HCT116 (cell line): ENCODE measurements around the gene GPR107. TPM values are rescaled to one million over a fixed set of nuclear protein-coding genes. Genes with fewer than 3 reads are reported as not detected.

Experiments used
- ATAC-seq: fragments of 200-7000 bp; cut with Tn5 transposase; 2 replicates; pipeline ENCODE4 v1.9.1; 2020; ENCODE audit warnings: mild to moderate bottlenecking, moderate library complexity
- BruUV-seq: library from RNA; stranded (reverse); fragments of 400-500 nt; replicated peaks from 2 replicates; lab custom pipeline; 2021; lab: Mats Ljungman, UMichigan
- CTCF ChIA-PET: fragments of 300-600 bp; sonication (Branson Sonifier 250); formaldehyde crosslinking; loops from one replicate; lab custom pipeline; 2021; ENCODE audit warnings: antibody characterized with exemption; lab: Charles Lee
- POLR2A ChIA-PET: fragments of 300-600, 350-600 bp; sonication (Branson Sonifier 250); formaldehyde crosslinking; loops from one replicate; lab custom pipeline; 2021; ENCODE audit warnings: antibody characterized with exemption; lab: Charles Lee
- RAD21 ChIA-PET, 2 experiments: fragments of 300-600 bp; sonication (Branson Sonifier 250); formaldehyde crosslinking; loops; one replicate each; lab custom pipeline; 2023; ENCODE audit warnings: low total read pairs in 2 of 2; ENCODE audit not compliant: uncharacterized antibody in 2 of 2, unreplicated experiment in 2 of 2, low non-redundant PET in 1 of 2; lab: Charles Lee
- DNase-seq: peaks from one replicate; pipeline ENCODE4 v3.0.0-alpha.2; 2010; ENCODE audit warnings: low read depth, low spot score
- H2AFZ ChIP-seq: fragments of 200-600 bp; shearing (Covaris generic), sonication (generic); 2 replicates; pipeline ENCODE4 v1.6.1; 2017; ENCODE audit warnings: low read depth, mixed run types, mixed read lengths, antibody characterized with exemption, low read length; ENCODE audit not compliant: poor library complexity, severe bottlenecking
- H3K27ac ChIP-seq: 2 replicates; pipeline ENCODE4 v1.5.1; 2012; ENCODE audit warnings: low read depth, low read length
- H3K27me3 ChIP-seq: fragments of 200-600 bp; sonication (generic); 2 replicates; pipeline ENCODE4 v1.6.1; 2016; ENCODE audit warnings: mixed run types, low read length, mixed read lengths; ENCODE audit not compliant: insufficient read depth
- H3K36me3 ChIP-seq, 2 experiments: fragments of 200-500 bp in 1 of 2; fragments of 200-600 bp in 1 of 2; sonication (Bioruptor generic) in 1 of 2; sonication (generic) in 1 of 2; 2 replicates each; pipeline versions ENCODE4 v1.5.1 to v1.6.1; 2014 to 2016; ENCODE audit warnings: low read length in 2 of 2, inconsistent platforms in 1 of 2, mixed read lengths in 1 of 2, mixed run types in 1 of 2; ENCODE audit not compliant: insufficient read depth in 2 of 2, control insufficient read depth in 1 of 2
- H3K4me1 ChIP-seq, 2 experiments: fragments of 200-600 bp in 1 of 2; sonication (generic) in 1 of 2; 2 replicates each; pipeline versions ENCODE4 v1.5.1 to v1.6.1; 2012 to 2017; ENCODE audit warnings: low read length in 2 of 2, inconsistent platforms in 1 of 2, mild to moderate bottlenecking in 1 of 2, mixed read lengths in 1 of 2, mixed run types in 1 of 2, moderate library complexity in 1 of 2; ENCODE audit not compliant: insufficient read depth in 2 of 2, control insufficient read depth in 1 of 2
- H3K4me2 ChIP-seq: fragments of 200-600 bp; sonication (generic); 2 replicates; pipeline ENCODE4 v1.6.1; 2017; ENCODE audit warnings: mixed run types, low read length, mixed read lengths
- H3K4me3 ChIP-seq, 2 experiments: fragments of 200-600 bp in 1 of 2; sonication (generic) in 1 of 2; replicated peaks in 1 of 2; 2 replicates each; pipeline ENCODE4 v1.5.1; 2011 to 2016; ENCODE audit warnings: low read length in 2 of 2, control low read depth in 1 of 2, low read depth in 1 of 2, mild to moderate bottlenecking in 1 of 2, mixed read lengths in 1 of 2, mixed run types in 1 of 2
- H3K79me2 ChIP-seq: fragments of 200-600 bp; sonication (generic); 2 replicates; pipeline ENCODE4 v1.6.1; 2017; ENCODE audit warnings: mild to moderate bottlenecking, mixed run types, low read length, moderate library complexity, mixed read lengths; ENCODE audit not compliant: insufficient read depth
- H3K9ac ChIP-seq: fragments of 200-600 bp; sonication (generic); 2 replicates; pipeline ENCODE4 v1.6.1; 2016; ENCODE audit warnings: low read length, mixed read lengths
- H3K9me2 ChIP-seq: fragments of 200-600 bp; sonication (generic), shearing (Covaris generic); 2 replicates; pipeline ENCODE4 v1.6.1; 2017; ENCODE audit warnings: mixed run types, mild to moderate bottlenecking, moderate library complexity; ENCODE audit not compliant: insufficient read depth
- H3K9me3 ChIP-seq, 2 experiments: fragments of 200-500 bp in 1 of 2; fragments of 200-600 bp in 1 of 2; sonication (Bioruptor generic) in 1 of 2; sonication (generic) in 1 of 2; 2 replicates each; pipeline ENCODE4 v1.6.1; 2014 to 2017; ENCODE audit warnings: low read length in 2 of 2, mixed read lengths in 2 of 2, inconsistent platforms in 1 of 2, low read depth in 1 of 2, mild to moderate bottlenecking in 1 of 2, mixed run types in 1 of 2, moderate library complexity in 1 of 2; ENCODE audit not compliant: control insufficient read depth in 1 of 2, insufficient read depth in 1 of 2
- H4K20me1 ChIP-seq: fragments of 200-600 bp; sonication (generic), shearing (Covaris generic); 2 replicates; pipeline ENCODE4 v1.6.1; 2017; ENCODE audit warnings: mixed run types, mild to moderate bottlenecking, moderate library complexity; ENCODE audit not compliant: insufficient read depth
- CBX3 ChIP-seq: IDR thresholded peaks from 2 replicates; pipeline ENCODE4 v1.6.1; 2012; ENCODE audit warnings: low read depth
- CEBPB ChIP-seq: IDR thresholded peaks from 2 replicates; pipeline ENCODE4 v1.6.1; 2012; ENCODE audit warnings: low read depth
- EGR1 ChIP-seq: IDR thresholded peaks from 2 replicates; pipeline ENCODE4 v1.6.1; 2012; ENCODE audit warnings: low read depth
- ELF1 ChIP-seq: IDR thresholded peaks from 2 replicates; pipeline ENCODE4 v1.6.1; 2012; ENCODE audit warnings: low read depth, borderline replicate concordance
- EZH2 ChIP-seq: fragments of 200-600 bp; sonication (generic); IDR thresholded peaks from 2 replicates; pipeline ENCODE4 v1.6.1; 2017; ENCODE audit warnings: antibody characterized with exemption, mixed run types
- EZH2phosphoT487 ChIP-seq: fragments of 200-600 bp; IDR thresholded peaks from 2 replicates; pipeline ENCODE4 v1.6.1; 2018; ENCODE audit warnings: antibody characterized with exemption, borderline replicate concordance
- FOSL1 ChIP-seq: IDR thresholded peaks from 2 replicates; pipeline ENCODE4 v1.6.1; 2012; ENCODE audit warnings: low read depth
- POLR2A ChIP-seq: IDR thresholded peaks from 2 replicates; pipeline ENCODE4 v1.7.0; 2011; ENCODE audit warnings: borderline replicate concordance; ENCODE audit not compliant: insufficient read depth, insufficient read length; ENCODE audit errors: extremely low read depth
- POLR2AphosphoS5 ChIP-seq: IDR thresholded peaks from 2 replicates; pipeline ENCODE4 v1.6.1; 2011; ENCODE audit warnings: mild to moderate bottlenecking, low read depth, low read length, moderate library complexity
- SIN3A ChIP-seq: IDR thresholded peaks from 2 replicates; pipeline ENCODE4 v1.6.1; 2012; ENCODE audit warnings: low read depth
- TCF7L2 ChIP-seq: IDR thresholded peaks from 2 replicates; pipeline ENCODE4 v1.7.0; 2011; ENCODE audit warnings: borderline replicate concordance, inconsistent platforms; ENCODE audit not compliant: insufficient read depth, insufficient read length; ENCODE audit errors: extremely low read depth
- ZFX ChIP-seq: fragments of 450-650 bp; IDR thresholded peaks from 2 replicates; pipeline ENCODE4 v1.6.1; 2017
- intact Hi-C: fragments of 100-400 bp; cut with micrococcal nuclease; formaldehyde crosslinking; loops from 2 replicates; pipeline ENCODE4 v1.10.0; 2022
- total RNA-seq: library from RNA; stranded (reverse); gene quantifications from one replicate; pipeline ENCODE4 v1.2.1, GENCODE V29; 2021; ENCODE audit not compliant: unreplicated experiment
- TF ChIP-seq, protein P1 (sequence below), 3 experiments: fragments of 200-600 bp in 1 of 3; sonication (generic) in 1 of 3; IDR thresholded peaks in 2 of 3; conservative IDR thresholded peaks in 1 of 3; 2 replicates each; pipeline ENCODE4 v1.5.1; 2012 to 2017; ENCODE audit warnings: low read depth in 2 of 3, low read length in 2 of 3, antibody characterized with exemption in 1 of 3, borderline replicate concordance in 1 of 3, control low read depth in 1 of 3, mild to moderate bottlenecking in 1 of 3, mixed read lengths in 1 of 3, mixed run types in 1 of 3, moderate library complexity in 1 of 3; ENCODE audit not compliant: insufficient read depth in 1 of 3
- TF ChIP-seq, protein P2 (sequence below): IDR thresholded peaks from 2 replicates; pipeline ENCODE4 v1.6.1; 2012; ENCODE audit warnings: low read depth
- TF ChIP-seq, protein P3 (sequence below): IDR thresholded peaks from 2 replicates; pipeline ENCODE4 v1.6.1; 2011; ENCODE audit warnings: mild to moderate bottlenecking, low read length, moderate library complexity; ENCODE audit not compliant: insufficient replicate concordance; ENCODE audit errors: extremely low read depth

GPR107 gene
- total RNA-seq, 1 experiment from 2014 or later: 32.5 TPM

DNA sequence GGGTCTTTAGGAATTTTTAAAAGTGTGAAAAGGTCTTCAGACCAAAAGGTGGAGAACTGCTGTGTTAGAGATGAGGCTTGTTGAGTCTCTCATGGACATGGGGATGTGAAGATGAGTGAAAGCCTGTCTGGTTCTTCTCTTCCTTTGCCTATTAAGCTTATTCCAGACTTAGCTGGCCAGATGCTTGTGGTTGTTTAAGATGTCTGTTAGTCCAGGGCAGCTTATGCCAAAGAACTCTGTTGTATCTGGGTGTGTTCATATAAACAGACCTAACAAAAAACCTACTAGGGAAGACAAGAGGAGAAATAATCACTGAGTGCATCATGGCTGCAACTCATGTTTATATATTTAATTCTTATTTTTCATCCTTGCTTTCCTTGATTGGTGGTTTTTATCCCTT, 61.0 kb downstream of the GPR107 start:
- Histone ChIP-seq H3K79me2 (no peaks in the 10 kb centered on the region), H3K4me2 (no peak overlapping the region), H3K27me3 (no peaks in the 10 kb centered on the region), H3K4me3 (no peak overlapping the region), H3K4me1 (peaks cover 6 to 23% of the 10 kb centered on the region in 2 experiments), H2AFZ (no peak overlapping the region), H3K36me3 (0 out of 4 replicates have a peak, but pooled peaks cover 0 to 2% of the 10 kb centered on the region in 2 experiments), H3K9me2 (no peaks in the 10 kb centered on the region), H3K9me3 (no peaks in the 10 kb centered on the region), H3K27ac (no peak overlapping the region), H3K9ac (no peak overlapping the region), H4K20me1 (no peaks in the 10 kb centered on the region)
- ChIA-PET CTCF (no interaction called here), POLR2A (no interaction called here), RAD21 (no interaction called here)
- ATAC-seq (no peak), DNase-seq (no peak)
- no TSS peak for BruUV-seq
- TF ChIP-seq SIN3A (no peak), ELF1 (no peak), FOSL1 (no peak), EZH2phosphoT487 (no peak), POLR2A (no peak), CEBPB (no peak), EGR1 (no peak), ZFX (no peak), POLR2AphosphoS5 (no peak), EZH2 (no peak), CBX3 (no peak), TCF7L2 (no peak)
- TF ChIP-seq, protein P1, sequence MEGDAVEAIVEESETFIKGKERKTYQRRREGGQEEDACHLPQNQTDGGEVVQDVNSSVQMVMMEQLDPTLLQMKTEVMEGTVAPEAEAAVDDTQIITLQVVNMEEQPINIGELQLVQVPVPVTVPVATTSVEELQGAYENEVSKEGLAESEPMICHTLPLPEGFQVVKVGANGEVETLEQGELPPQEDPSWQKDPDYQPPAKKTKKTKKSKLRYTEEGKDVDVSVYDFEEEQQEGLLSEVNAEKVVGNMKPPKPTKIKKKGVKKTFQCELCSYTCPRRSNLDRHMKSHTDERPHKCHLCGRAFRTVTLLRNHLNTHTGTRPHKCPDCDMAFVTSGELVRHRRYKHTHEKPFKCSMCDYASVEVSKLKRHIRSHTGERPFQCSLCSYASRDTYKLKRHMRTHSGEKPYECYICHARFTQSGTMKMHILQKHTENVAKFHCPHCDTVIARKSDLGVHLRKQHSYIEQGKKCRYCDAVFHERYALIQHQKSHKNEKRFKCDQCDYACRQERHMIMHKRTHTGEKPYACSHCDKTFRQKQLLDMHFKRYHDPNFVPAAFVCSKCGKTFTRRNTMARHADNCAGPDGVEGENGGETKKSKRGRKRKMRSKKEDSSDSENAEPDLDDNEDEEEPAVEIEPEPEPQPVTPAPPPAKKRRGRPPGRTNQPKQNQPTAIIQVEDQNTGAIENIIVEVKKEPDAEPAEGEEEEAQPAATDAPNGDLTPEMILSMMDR (IDR thresholded peaks at IDR 0.05 in 2 of 3, conservative IDR thresholded peaks at IDR 0.05 in 1 of 3; ENCODE audit: borderline replicate concordance in 1 of 3, insufficient read depth in 1 of 3, low read depth in 2 of 3, low read length in 2 of 3): no peak
- TF ChIP-seq, protein P2, sequence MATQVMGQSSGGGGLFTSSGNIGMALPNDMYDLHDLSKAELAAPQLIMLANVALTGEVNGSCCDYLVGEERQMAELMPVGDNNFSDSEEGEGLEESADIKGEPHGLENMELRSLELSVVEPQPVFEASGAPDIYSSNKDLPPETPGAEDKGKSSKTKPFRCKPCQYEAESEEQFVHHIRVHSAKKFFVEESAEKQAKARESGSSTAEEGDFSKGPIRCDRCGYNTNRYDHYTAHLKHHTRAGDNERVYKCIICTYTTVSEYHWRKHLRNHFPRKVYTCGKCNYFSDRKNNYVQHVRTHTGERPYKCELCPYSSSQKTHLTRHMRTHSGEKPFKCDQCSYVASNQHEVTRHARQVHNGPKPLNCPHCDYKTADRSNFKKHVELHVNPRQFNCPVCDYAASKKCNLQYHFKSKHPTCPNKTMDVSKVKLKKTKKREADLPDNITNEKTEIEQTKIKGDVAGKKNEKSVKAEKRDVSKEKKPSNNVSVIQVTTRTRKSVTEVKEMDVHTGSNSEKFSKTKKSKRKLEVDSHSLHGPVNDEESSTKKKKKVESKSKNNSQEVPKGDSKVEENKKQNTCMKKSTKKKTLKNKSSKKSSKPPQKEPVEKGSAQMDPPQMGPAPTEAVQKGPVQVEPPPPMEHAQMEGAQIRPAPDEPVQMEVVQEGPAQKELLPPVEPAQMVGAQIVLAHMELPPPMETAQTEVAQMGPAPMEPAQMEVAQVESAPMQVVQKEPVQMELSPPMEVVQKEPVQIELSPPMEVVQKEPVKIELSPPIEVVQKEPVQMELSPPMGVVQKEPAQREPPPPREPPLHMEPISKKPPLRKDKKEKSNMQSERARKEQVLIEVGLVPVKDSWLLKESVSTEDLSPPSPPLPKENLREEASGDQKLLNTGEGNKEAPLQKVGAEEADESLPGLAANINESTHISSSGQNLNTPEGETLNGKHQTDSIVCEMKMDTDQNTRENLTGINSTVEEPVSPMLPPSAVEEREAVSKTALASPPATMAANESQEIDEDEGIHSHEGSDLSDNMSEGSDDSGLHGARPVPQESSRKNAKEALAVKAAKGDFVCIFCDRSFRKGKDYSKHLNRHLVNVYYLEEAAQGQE: no peak
- TF ChIP-seq, protein P3, sequence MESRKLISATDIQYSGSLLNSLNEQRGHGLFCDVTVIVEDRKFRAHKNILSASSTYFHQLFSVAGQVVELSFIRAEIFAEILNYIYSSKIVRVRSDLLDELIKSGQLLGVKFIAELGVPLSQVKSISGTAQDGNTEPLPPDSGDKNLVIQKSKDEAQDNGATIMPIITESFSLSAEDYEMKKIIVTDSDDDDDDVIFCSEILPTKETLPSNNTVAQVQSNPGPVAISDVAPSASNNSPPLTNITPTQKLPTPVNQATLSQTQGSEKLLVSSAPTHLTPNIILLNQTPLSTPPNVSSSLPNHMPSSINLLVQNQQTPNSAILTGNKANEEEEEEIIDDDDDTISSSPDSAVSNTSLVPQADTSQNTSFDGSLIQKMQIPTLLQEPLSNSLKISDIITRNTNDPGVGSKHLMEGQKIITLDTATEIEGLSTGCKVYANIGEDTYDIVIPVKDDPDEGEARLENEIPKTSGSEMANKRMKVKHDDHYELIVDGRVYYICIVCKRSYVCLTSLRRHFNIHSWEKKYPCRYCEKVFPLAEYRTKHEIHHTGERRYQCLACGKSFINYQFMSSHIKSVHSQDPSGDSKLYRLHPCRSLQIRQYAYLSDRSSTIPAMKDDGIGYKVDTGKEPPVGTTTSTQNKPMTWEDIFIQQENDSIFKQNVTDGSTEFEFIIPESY: no peak
- intact Hi-C loops: no loop called here
